ENCODE results near the gene CPO. TPM values are rescaled to one million over a fixed set of nuclear protein-coding genes. Genes with fewer than 3 reads are reported as not detected.

Gene CPO, protein sequence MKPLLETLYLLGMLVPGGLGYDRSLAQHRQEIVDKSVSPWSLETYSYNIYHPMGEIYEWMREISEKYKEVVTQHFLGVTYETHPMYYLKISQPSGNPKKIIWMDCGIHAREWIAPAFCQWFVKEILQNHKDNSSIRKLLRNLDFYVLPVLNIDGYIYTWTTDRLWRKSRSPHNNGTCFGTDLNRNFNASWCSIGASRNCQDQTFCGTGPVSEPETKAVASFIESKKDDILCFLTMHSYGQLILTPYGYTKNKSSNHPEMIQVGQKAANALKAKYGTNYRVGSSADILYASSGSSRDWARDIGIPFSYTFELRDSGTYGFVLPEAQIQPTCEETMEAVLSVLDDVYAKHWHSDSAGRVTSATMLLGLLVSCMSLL
- total RNA-seq = 0.13 TPM in 1 of 2 replicates, not detected in the other

DNA sequence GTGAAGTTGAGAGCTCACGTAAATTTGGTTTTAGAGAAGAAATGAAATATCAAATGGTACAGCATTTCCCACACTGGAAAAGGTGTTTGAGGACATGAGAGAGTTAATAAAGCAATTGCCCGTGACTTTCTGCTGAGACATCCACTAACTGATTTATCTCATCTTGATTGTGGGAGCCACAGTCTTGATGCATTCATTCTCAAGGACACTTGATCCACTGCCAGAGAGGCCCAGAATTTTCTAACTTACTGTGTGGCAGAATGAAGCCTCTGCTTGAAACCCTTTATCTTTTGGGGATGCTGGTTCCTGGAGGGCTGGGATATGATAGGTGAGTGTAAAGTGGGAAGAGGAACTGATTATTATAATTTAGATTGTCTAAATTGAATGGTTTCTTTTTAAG lies at the start of gene CPO:
Gene CPO, plus strand, starts transcription at position 179 of the 400 bp plus-strand sequence. Its CDS starts 82 bp downstream, at position 261.

Other genes with a start within 250 kb of the CPO start
- not detected in 2 replicates for gene DYTN, start 221.1 kb upstream of the CPO start, total RNA-seq
- 0.49 and 1.4 TPM in 2 replicates for gene MDH1B, start 174.2 kb upstream of the CPO start, total RNA-seq
- 15.6 and 26.6 TPM in 2 replicates for gene FASTKD2, start 173.9 kb upstream of the CPO start, total RNA-seq
- gene KLF7, start 226.4 kb downstream of the CPO start, total RNA-seq = 24.1 and 26.6 TPM in 2 replicates

Data from mesangial cell (primary cell).